Panc1 (cell line): ENCODE measurements around the gene DAGLA. TPM values are rescaled to one million over a fixed set of nuclear protein-coding genes. Genes with fewer than 3 reads are reported as not detected.

ENCODE experiments used
- ATAC-seq: fragments of 200-7000 bp; cut with Tn5 transposase; 2 replicates; pipeline ENCODE4 v1.9.1; 2020; ENCODE audit warnings: mild to moderate bottlenecking, moderate library complexity
- BruUV-seq: library from RNA; stranded (reverse); fragments of 400-500 nt; replicated peaks from 2 replicates; lab custom pipeline; 2021; lab: Mats Ljungman, UMichigan
- CTCF ChIA-PET: fragments of 300-600 bp; sonication (Branson Sonifier 250); formaldehyde crosslinking; loops from one replicate; lab custom pipeline; 2022; ENCODE audit warnings: antibody characterized with exemption; lab: Charles Lee
- POLR2A ChIA-PET: fragments of 300-600 bp; sonication (Branson Sonifier 250); formaldehyde crosslinking; loops from one replicate; lab custom pipeline; 2022; ENCODE audit warnings: antibody characterized with exemption; lab: Charles Lee
- DNase-seq: peaks from one replicate; pipeline ENCODE4 v3.0.0-alpha.2; 2010; ENCODE audit warnings: low read depth, low spot score
- H3K27ac ChIP-seq: 2 replicates; pipeline ENCODE4 v1.5.1; 2011; ENCODE audit warnings: mild to moderate bottlenecking, low read length, inconsistent platforms
- H3K27me3 ChIP-seq: fragments of 200-500 bp; sonication (Bioruptor generic); 2 replicates; pipeline ENCODE4 v1.6.0; 2014; ENCODE audit warnings: low read length, inconsistent platforms; ENCODE audit not compliant: control insufficient read depth, insufficient read depth
- H3K36me3 ChIP-seq: fragments of 200-500 bp; sonication (Bioruptor generic); 2 replicates; pipeline ENCODE4 v1.5.1; 2014; ENCODE audit warnings: inconsistent platforms, mild to moderate bottlenecking, low read length, moderate library complexity; ENCODE audit not compliant: control insufficient read depth, insufficient read depth
- H3K4me1 ChIP-seq: 2 replicates; pipeline ENCODE4 v1.5.1; 2011; ENCODE audit warnings: inconsistent platforms, mild to moderate bottlenecking, low read length, moderate library complexity; ENCODE audit not compliant: control insufficient read depth, insufficient read depth
- H3K4me3 ChIP-seq, 2 experiments: 2 replicates each; pipeline ENCODE4 v1.5.1; 2011 to 2012; ENCODE audit warnings: low read depth in 2 of 2, low read length in 2 of 2, mild to moderate bottlenecking in 2 of 2, inconsistent platforms in 1 of 2, moderate library complexity in 1 of 2
- H3K9me3 ChIP-seq: fragments of 200-500 bp; sonication (Bioruptor generic); 2 replicates; pipeline ENCODE4 v1.5.1; 2014; ENCODE audit warnings: low read depth, mild to moderate bottlenecking, inconsistent platforms, low read length, moderate library complexity; ENCODE audit not compliant: control insufficient read depth, insufficient read depth
- POLR2AphosphoS5 ChIP-seq: IDR thresholded peaks from 2 replicates; pipeline ENCODE4 v1.6.1; 2012; ENCODE audit warnings: mild to moderate bottlenecking, low read depth, low read length, moderate library complexity
- REST ChIP-seq, 2 experiments: IDR thresholded peaks; 2 replicates each; pipeline ENCODE4 v1.6.1; 2011 to 2012; ENCODE audit warnings: low read depth in 2 of 2, control low read depth in 1 of 2, low read length in 1 of 2, mild to moderate bottlenecking in 1 of 2, moderate library complexity in 1 of 2; ENCODE audit not compliant: insufficient read depth in 1 of 2
- SIN3A ChIP-seq: IDR thresholded peaks from 2 replicates; pipeline ENCODE4 v1.6.1; 2012; ENCODE audit warnings: low read depth, mild to moderate bottlenecking, low read length, moderate library complexity, borderline replicate concordance; ENCODE audit not compliant: insufficient read depth
- TCF7L2 ChIP-seq: IDR thresholded peaks from 2 replicates; pipeline ENCODE4 v1.6.1; 2011; ENCODE audit warnings: mild to moderate bottlenecking, low read depth, low read length, inconsistent platforms
- in situ Hi-C: cut with HindIII; loops from 2 replicates; pipeline ENCODE4 v1.10.0; 2016; ENCODE audit warnings: low sequenced_read_pairs, low pct_unique_long_range_greater_than_20kb
- intact Hi-C: fragments of 100-400 bp; cut with micrococcal nuclease; formaldehyde crosslinking; loops from one replicate; pipeline ENCODE4 v1.10.0; 2022; ENCODE audit not compliant: unreplicated experiment
- total RNA-seq: library from RNA; stranded (reverse); gene quantifications from one replicate; pipeline ENCODE4 v1.2.1, GENCODE V29; 2021; ENCODE audit not compliant: unreplicated experiment
- TF ChIP-seq, protein P1 (sequence below): fragments of 450-650 bp; IDR thresholded peaks from 2 replicates; pipeline ENCODE4 v1.5.1; 2017; ENCODE audit warnings: mild to moderate bottlenecking

The DAGLA gene
- total RNA-seq, 1 experiment from 2014 or later, result 6.4 TPM

DNA sequence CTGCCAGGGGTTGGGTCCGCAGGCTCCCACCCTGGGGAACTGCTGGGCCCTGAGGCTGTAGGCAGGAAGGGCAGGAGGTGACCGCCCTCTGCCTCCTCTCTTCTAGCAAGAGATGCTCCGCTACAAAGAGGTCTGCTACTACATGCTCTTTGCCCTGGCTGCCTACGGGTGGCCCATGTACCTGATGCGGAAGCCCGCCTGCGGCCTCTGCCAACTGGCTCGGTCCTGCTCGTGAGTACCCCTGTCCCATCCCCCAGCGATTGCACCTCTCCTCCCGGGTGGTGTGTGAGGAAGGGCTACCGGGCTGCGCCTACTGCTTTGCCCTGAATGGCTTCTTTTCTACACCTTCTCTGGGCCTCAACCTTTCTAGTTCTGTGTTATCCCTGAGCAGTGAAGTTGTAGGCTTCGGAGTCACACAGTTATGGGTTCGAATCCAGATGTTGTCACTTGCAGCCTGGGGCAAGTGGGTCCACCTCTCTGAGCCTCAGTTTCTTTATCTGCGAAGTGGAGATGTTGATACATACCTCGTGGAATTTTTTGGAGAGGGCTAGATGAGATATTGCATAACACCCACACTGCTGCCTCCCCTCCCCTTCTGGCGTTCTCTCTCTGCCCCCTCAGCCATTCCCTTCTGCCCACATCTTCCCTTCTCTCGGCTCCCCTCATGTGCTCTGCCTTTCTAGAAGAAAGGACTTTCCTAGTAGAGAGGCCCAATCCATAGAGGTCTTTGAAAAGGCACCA lies 51.2 kb downstream of the DAGLA start:
- H3K4me1 ChIP-seq, result peaks cover 21% of the 10 kb centered on the region

GRCh38 chr11:61731952-61732675 lies 51.9 kb downstream of the DAGLA start:
- H3K4me3 ChIP-seq, result no peak overlapping the region
- no peak for TF ChIP-seq SIN3A
- TF ChIP-seq TCF7L2, result no peak
- no peak for TF ChIP-seq POLR2AphosphoS5
- TF ChIP-seq REST (IDR thresholded peaks at IDR 0.05; ENCODE audit: insufficient read depth in 1 of 2, low read depth in 2 of 2, low read length in 1 of 2), result no peak
- TF ChIP-seq, protein P1, sequence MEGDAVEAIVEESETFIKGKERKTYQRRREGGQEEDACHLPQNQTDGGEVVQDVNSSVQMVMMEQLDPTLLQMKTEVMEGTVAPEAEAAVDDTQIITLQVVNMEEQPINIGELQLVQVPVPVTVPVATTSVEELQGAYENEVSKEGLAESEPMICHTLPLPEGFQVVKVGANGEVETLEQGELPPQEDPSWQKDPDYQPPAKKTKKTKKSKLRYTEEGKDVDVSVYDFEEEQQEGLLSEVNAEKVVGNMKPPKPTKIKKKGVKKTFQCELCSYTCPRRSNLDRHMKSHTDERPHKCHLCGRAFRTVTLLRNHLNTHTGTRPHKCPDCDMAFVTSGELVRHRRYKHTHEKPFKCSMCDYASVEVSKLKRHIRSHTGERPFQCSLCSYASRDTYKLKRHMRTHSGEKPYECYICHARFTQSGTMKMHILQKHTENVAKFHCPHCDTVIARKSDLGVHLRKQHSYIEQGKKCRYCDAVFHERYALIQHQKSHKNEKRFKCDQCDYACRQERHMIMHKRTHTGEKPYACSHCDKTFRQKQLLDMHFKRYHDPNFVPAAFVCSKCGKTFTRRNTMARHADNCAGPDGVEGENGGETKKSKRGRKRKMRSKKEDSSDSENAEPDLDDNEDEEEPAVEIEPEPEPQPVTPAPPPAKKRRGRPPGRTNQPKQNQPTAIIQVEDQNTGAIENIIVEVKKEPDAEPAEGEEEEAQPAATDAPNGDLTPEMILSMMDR, result no peak
- DNase-seq (no peak), ATAC-seq (no peak)
- peaks cover 21% of the 10 kb centered on the region for H3K4me1 ChIP-seq
- H3K9me3 ChIP-seq, result no peaks in the 10 kb centered on the region
- no peak overlapping the region for H3K27ac ChIP-seq
- H3K36me3 ChIP-seq, result no peaks in the 10 kb centered on the region
- no TSS peak for BruUV-seq
- in situ Hi-C loops, result no loop called here
- intact Hi-C loops, result loop anchor here (5.0 kb wide), 1 partner anchor 50 kb away; the partner anchor contains the start of gene DAGLA
- POLR2A ChIA-PET, result no interaction called here
- no peaks in the 10 kb centered on the region for H3K27me3 ChIP-seq
- CTCF ChIA-PET, result interaction anchor here (1.0 kb wide), 1 partner anchor 89 kb away, joined by 3 read pairs; no protein-coding TSS in a partner anchor

More for the DNA sequence above, 51.2 kb downstream of the DAGLA start:
- no peak overlapping the region for H3K27ac ChIP-seq
- TF ChIP-seq POLR2AphosphoS5 (no peak), REST (IDR thresholded peaks at IDR 0.05; ENCODE audit: insufficient read depth in 1 of 2, low read depth in 2 of 2, low read length in 1 of 2) (no peak), TCF7L2 (no peak), SIN3A (no peak)
- TF ChIP-seq, protein P1, result no peak
- H3K27me3 ChIP-seq, result no peaks in the 10 kb centered on the region
- POLR2A ChIA-PET, result no interaction called here
- no TSS peak for BruUV-seq
- ATAC-seq (no peak), DNase-seq (no peak)
- H3K36me3 ChIP-seq, result no peaks in the 10 kb centered on the region
- H3K4me3 ChIP-seq, result no peak overlapping the region
- intact Hi-C loops (loop anchor here (5.0 kb wide), 1 partner anchor 49 kb away; the partner anchor contains the start of gene DAGLA), in situ Hi-C loops (no loop called here)
- no peaks in the 10 kb centered on the region for H3K9me3 ChIP-seq
- CTCF ChIA-PET, result no interaction called here
